Epithelial cell of proximal tubule (primary cell): Measurements from ENCODE around the gene SSTR4. TPM values are rescaled to one million over a fixed set of nuclear protein-coding genes. Genes with fewer than 3 reads are reported as not detected.
A peak's percentile ranks its signal among the peaks of the same experiment; 100 is the strongest.

Experiments used
- DNase-seq: peaks from one replicate; pipeline ENCODE4 v3.0.0-alpha.2; 2011; ENCODE audit warnings: low read depth
- H3K4me3 ChIP-seq: 2 replicates; pipeline ENCODE4 v1.5.1; 2011; ENCODE audit warnings: low read depth, mild to moderate bottlenecking, low read length
- CTCF ChIP-seq: conservative IDR thresholded peaks from 2 replicates; pipeline ENCODE4 v1.5.1; 2012; ENCODE audit warnings: low read depth, mild to moderate bottlenecking, low read length
- total RNA-seq: library from RNA; depleted of rRNA; stranded (reverse); fragments of >200 nt; gene quantifications from 2 replicates; pipeline ENCODE4 v1.2.3, GENCODE V29; 2015

Gene SSTR4
- total RNA-seq, 1 donor from 2014 or later, result not detected

DNA sequence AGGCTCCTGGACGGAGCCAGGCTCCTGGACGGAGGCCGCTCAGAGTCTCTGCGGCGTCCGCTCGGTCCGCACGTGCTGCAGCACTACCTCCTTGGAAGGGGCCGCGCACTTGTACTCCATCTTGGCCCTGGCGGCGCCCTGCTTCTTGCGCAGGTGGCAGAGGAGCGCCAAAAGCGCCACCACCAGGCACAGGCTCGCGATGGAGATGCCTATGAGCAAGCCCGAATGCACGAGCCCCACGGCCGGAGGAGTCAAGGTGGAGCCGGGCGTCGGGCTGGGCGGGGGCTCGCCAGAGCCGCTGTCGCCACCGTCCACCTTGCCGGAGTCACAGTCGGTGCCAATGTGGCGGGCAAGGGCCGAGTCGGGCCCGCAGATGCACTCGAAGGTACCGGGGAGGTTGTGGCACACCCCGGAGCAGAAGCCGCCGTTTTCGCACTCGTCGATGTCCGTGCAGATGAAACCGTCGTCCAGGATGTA, 12.7 kb downstream of the SSTR4 start:
- DNase-seq, result no peak
- peak overlapping the region; percentile 65 for H3K4me3 ChIP-seq
- TF ChIP-seq CTCF, result no peak

DNA sequence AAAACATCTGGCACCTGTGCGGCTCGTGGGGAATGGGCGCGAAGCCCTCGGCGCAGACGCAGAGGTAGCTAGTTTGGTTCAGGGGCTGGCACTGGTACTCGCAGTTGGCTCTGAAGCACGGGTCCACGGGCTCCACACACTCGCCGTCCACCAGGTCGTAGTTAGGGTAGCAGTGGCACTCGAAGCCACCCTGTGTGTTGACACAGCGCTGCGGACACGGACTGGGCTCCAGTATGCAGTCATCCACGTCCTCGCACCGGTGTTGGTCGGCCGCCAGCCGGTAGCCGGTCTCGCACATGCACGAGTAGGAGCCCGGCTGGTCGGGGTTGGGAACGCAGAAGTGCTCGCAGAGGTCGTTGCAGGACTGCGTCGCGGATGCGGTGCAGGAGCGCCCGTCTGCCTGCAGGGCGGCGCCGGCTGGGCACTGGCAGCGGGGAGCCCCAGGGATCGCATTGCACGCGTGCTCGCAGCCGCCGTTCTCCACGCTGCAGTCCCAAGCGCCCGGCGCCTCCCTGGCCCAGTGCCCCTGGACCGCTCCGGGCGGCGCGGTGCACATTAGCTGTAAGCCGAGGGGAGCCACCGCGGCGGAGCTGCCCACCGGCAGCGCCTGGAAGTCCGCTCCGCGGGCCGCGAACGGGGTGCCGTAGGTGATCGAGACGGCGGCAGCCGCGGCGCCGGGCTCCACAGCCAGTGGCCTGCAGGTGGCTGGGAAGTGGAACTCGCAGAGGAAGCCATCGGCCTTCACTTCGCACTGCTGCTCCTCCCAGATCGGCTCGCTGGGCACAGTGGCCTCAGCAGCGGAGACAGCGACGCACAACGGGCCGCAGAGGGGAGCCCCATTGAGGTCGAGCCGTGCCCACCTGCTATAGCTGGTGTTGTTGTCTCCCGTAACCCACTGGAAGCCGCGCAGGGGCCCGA, 13.4 kb downstream of the SSTR4 start:
- TF ChIP-seq CTCF, result peak; percentile 40
- no peak for DNase-seq
- peak overlapping the region; percentile 65 for H3K4me3 ChIP-seq

GRCh38 chr20:23049201-23050075, 14.3 kb downstream of the SSTR4 start, which contains the start of gene THBD:
Gene THBD (minus strand): TSS chr20:23049672. CDS start chr20:23049504, 168 bp downstream.
- DNase-seq, result peak; percentile 54
- no peak for TF ChIP-seq CTCF
- H3K4me3 ChIP-seq, result peak within 1 kb of the TSS; percentile 65

GRCh38 chr20:23050076-23050838, 15.1 kb downstream of the SSTR4 start:
- no peak for TF ChIP-seq CTCF
- peak overlapping the region; percentile 65 for H3K4me3 ChIP-seq
- DNase-seq, result no peak

GRCh38 chr20:23050847-23051627, 15.9 kb downstream of the SSTR4 start:
- H3K4me3 ChIP-seq, result peak overlapping the region; percentile 65
- peak; percentile 55 for DNase-seq
- peak; percentile 81 for TF ChIP-seq CTCF
